ENCODE results near the gene PCBP1.

The PCBP1 gene

GRCh38 chr2:70061317-70061716, 26.0 kb upstream of the PCBP1 start:
- CTCF ChIA-PET = interaction anchor here (4.9 kb wide), 1 partner anchor 147 kb away, joined by 38 read pairs; the partner anchor contains the start of gene MXD1
- no peak overlapping the region for H3K4me3 ChIP-seq (ENCODE audit: control insufficient read depth in 1 of 7, extremely low read depth in 1 of 7, insufficient read depth in 4 of 7, low read depth in 2 of 7, low read length in 6 of 7)

GRCh38 chr2:70062270-70062669, 25.0 kb upstream of the PCBP1 start:
- H3K27me3 ChIP-seq (replicated peaks in 2 of 5; ENCODE audit: control insufficient read depth in 4 of 5, insufficient read depth in 5 of 5, low read length in 4 of 5) = no peaks in the 10 kb centered on the region
- no peak for DNase-seq
- ChIA-PET POLR2A (interaction anchor here (0.6 to 0.8 kb wide), 2 partner anchors 29 to 147 kb away, joined by 3 read pairs; partner anchors contain the start of gene MXD1), CTCF (interaction anchor here (0.6 to 4.9 kb wide), 10 partner anchors 8 to 475 kb away, joined by 3 to 38 read pairs (median 3); partner anchors contain the start of gene MXD1)
- H3K9me3 ChIP-seq (ENCODE audit: control extremely low read depth in 1 of 5, control insufficient read depth in 4 of 5, insufficient read depth in 2 of 5, low read depth in 1 of 5, low read length in 4 of 5) = no peaks in the 10 kb centered on the region
- WGBS (ENCODE audit: insufficient coverage) = no CpG with 5 or more reads among the region's 2 CpGs
- H3K4me3 ChIP-seq (ENCODE audit: control insufficient read depth in 1 of 7, extremely low read depth in 1 of 7, insufficient read depth in 4 of 7, low read depth in 2 of 7, low read length in 6 of 7) = no peak overlapping the region
- H3K27ac ChIP-seq (ENCODE audit: insufficient read depth in 1 of 2, low read depth in 1 of 2, low read length in 2 of 2, poor library complexity in 1 of 2, severe bottlenecking in 2 of 2) = no peak overlapping the region
- peaks cover 16 to 62% (median 27%) of the 10 kb centered on the region in 4 experiments for H3K36me3 ChIP-seq (ENCODE audit: control insufficient read depth in 4 of 4, insufficient read depth in 4 of 4, low read length in 3 of 4)
- H3K4me1 ChIP-seq (ENCODE audit: control extremely low read depth in 1 of 4, control insufficient read depth in 4 of 4, insufficient read depth in 4 of 4, low read length in 3 of 4) = no peaks in the 10 kb centered on the region

More at GRCh38 chr2:70061317-70061716, 26.0 kb upstream of the PCBP1 start:
- Histone ChIP-seq H3K9me3 (ENCODE audit: control extremely low read depth in 1 of 5, control insufficient read depth in 4 of 5, insufficient read depth in 2 of 5, low read depth in 1 of 5, low read length in 4 of 5) (no peaks in the 10 kb centered on the region), H3K27ac (ENCODE audit: insufficient read depth in 1 of 2, low read depth in 1 of 2, low read length in 2 of 2, poor library complexity in 1 of 2, severe bottlenecking in 2 of 2) (no peak overlapping the region), H3K27me3 (replicated peaks in 2 of 5; ENCODE audit: control insufficient read depth in 4 of 5, insufficient read depth in 5 of 5, low read length in 4 of 5) (no peaks in the 10 kb centered on the region), H3K4me1 (ENCODE audit: control extremely low read depth in 1 of 4, control insufficient read depth in 4 of 4, insufficient read depth in 4 of 4, low read length in 3 of 4) (no peaks in the 10 kb centered on the region), H3K36me3 (ENCODE audit: control insufficient read depth in 4 of 4, insufficient read depth in 4 of 4, low read length in 3 of 4) (peaks cover 14 to 56% (median 25%) of the 10 kb centered on the region in 4 experiments)
- 94% methylated on average over 2 of the region's 2 CpGs for WGBS (ENCODE audit: insufficient coverage)
- no peak for DNase-seq
- POLR2A ChIA-PET = no interaction called here

DNA sequence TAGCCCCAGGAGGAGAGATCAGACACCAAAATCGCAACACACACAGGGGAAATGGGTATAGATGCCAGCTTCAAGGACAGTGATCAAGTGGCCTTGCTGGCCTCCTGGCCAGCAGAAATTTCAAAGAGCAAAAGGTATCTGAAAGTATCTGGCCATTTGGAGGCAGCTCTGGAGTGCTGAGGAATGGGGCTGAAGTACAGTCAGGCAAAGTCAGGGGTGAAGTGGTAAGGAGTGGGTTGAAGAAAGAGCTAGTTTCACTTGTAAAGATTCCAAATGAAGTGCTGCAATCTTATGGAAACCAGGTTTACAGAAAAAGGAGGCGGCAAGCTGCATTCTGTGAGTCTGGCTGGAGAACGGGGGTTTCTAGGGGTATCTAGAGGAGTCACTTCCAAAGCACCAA, 19.2 kb upstream of the PCBP1 start:
- H3K27ac ChIP-seq (ENCODE audit: insufficient read depth in 1 of 2, low read depth in 1 of 2, low read length in 2 of 2, poor library complexity in 1 of 2, severe bottlenecking in 2 of 2) = peak overlapping the region in 1 of 2 experiments; percentile 29
- H3K27me3 ChIP-seq (replicated peaks in 2 of 5; ENCODE audit: control insufficient read depth in 4 of 5, insufficient read depth in 5 of 5, low read length in 4 of 5) = no peaks in the 10 kb centered on the region
- ChIA-PET POLR2A (no interaction called here), CTCF (interaction anchor here (0.6 to 10.4 kb wide), 4 partner anchors 10 to 155 kb away, joined by 3 to 96 read pairs (median 6); partner anchors contain the start of gene MXD1)
- H3K9me3 ChIP-seq (ENCODE audit: control extremely low read depth in 1 of 5, control insufficient read depth in 4 of 5, insufficient read depth in 2 of 5, low read depth in 1 of 5, low read length in 4 of 5) = no peaks in the 10 kb centered on the region
- H3K4me1 ChIP-seq (ENCODE audit: control extremely low read depth in 1 of 4, control insufficient read depth in 4 of 4, insufficient read depth in 4 of 4, low read length in 3 of 4) = peaks cover 4 to 19% (median 10%) of the 10 kb centered on the region in 4 experiments
- peaks cover 14 to 38% (median 20%) of the 10 kb centered on the region in 4 experiments for H3K36me3 ChIP-seq (ENCODE audit: control insufficient read depth in 4 of 4, insufficient read depth in 4 of 4, low read length in 3 of 4)
- WGBS (ENCODE audit: insufficient coverage) = 96% methylated on average over 3 of the region's 3 CpGs
- DNase-seq = no peak
- no peak overlapping the region for H3K4me3 ChIP-seq (ENCODE audit: control insufficient read depth in 1 of 7, extremely low read depth in 1 of 7, insufficient read depth in 4 of 7, low read depth in 2 of 7, low read length in 6 of 7)

GRCh38 chr2:70069049-70069448, 18.2 kb upstream of the PCBP1 start:
- POLR2A ChIA-PET = interaction anchor here (0.6 kb wide), 1 partner anchor 660 kb away, joined by 4 read pairs; no protein-coding TSS in a partner anchor
- peak overlapping the region in 1 of 2 experiments; percentile 30 for H3K27ac ChIP-seq (ENCODE audit: insufficient read depth in 1 of 2, low read depth in 1 of 2, low read length in 2 of 2, poor library complexity in 1 of 2, severe bottlenecking in 2 of 2)
- WGBS (ENCODE audit: insufficient coverage) = no CpG with 5 or more reads among the region's 3 CpGs

GRCh38 chr2:70070542-70071268, 16.6 kb upstream of the PCBP1 start:
- H3K9me3 ChIP-seq (ENCODE audit: control extremely low read depth in 1 of 5, control insufficient read depth in 4 of 5, insufficient read depth in 2 of 5, low read depth in 1 of 5, low read length in 4 of 5) = no peaks in the 10 kb centered on the region
- ChIA-PET CTCF (interaction anchor here (0.7 to 10.4 kb wide), 14 partner anchors 8 to 162 kb away, joined by 3 to 96 read pairs (median 4); partner anchors contain the start of gene MXD1), POLR2A (interaction anchor here (0.6 to 1.1 kb wide), 3 partner anchors 69 to 157 kb away, joined by 3 to 5 read pairs (median 3); partner anchors contain the start of gene MXD1)
- peaks cover 4 to 19% (median 10%) of the 10 kb centered on the region in 4 experiments for H3K4me1 ChIP-seq (ENCODE audit: control extremely low read depth in 1 of 4, control insufficient read depth in 4 of 4, insufficient read depth in 4 of 4, low read length in 3 of 4)
- H3K27ac ChIP-seq (ENCODE audit: insufficient read depth in 1 of 2, low read depth in 1 of 2, low read length in 2 of 2, poor library complexity in 1 of 2, severe bottlenecking in 2 of 2) = no peak overlapping the region
- 61% methylated on average over 7 of the region's 13 CpGs for WGBS (ENCODE audit: insufficient coverage)
- H3K36me3 ChIP-seq (ENCODE audit: control insufficient read depth in 4 of 4, insufficient read depth in 4 of 4, low read length in 3 of 4) = peaks cover 13 to 38% (median 20%) of the 10 kb centered on the region in 4 experiments
- DNase-seq = peak; percentile 88 to 92 (median 92)
- peak overlapping the region in 1 of 7 experiments; percentile 33 for H3K4me3 ChIP-seq (ENCODE audit: control insufficient read depth in 1 of 7, extremely low read depth in 1 of 7, insufficient read depth in 4 of 7, low read depth in 2 of 7, low read length in 6 of 7)
- H3K27me3 ChIP-seq (replicated peaks in 2 of 5; ENCODE audit: control insufficient read depth in 4 of 5, insufficient read depth in 5 of 5, low read length in 4 of 5) = no peaks in the 10 kb centered on the region

More at GRCh38 chr2:70069049-70069448, 18.2 kb upstream of the PCBP1 start:
- no peaks in the 10 kb centered on the region for H3K9me3 ChIP-seq (ENCODE audit: control extremely low read depth in 1 of 5, control insufficient read depth in 4 of 5, insufficient read depth in 2 of 5, low read depth in 1 of 5, low read length in 4 of 5)
- peaks cover 4 to 19% (median 10%) of the 10 kb centered on the region in 4 experiments for H3K4me1 ChIP-seq (ENCODE audit: control extremely low read depth in 1 of 4, control insufficient read depth in 4 of 4, insufficient read depth in 4 of 4, low read length in 3 of 4)
- DNase-seq = peak in 2 of 3 donors; percentile 46
- H3K36me3 ChIP-seq (ENCODE audit: control insufficient read depth in 4 of 4, insufficient read depth in 4 of 4, low read length in 3 of 4) = peaks cover 12 to 35% (median 19%) of the 10 kb centered on the region in 4 experiments
- H3K27me3 ChIP-seq (replicated peaks in 2 of 5; ENCODE audit: control insufficient read depth in 4 of 5, insufficient read depth in 5 of 5, low read length in 4 of 5) = no peaks in the 10 kb centered on the region
- no peak overlapping the region for H3K4me3 ChIP-seq (ENCODE audit: control insufficient read depth in 1 of 7, extremely low read depth in 1 of 7, insufficient read depth in 4 of 7, low read depth in 2 of 7, low read length in 6 of 7)
- CTCF ChIA-PET = interaction anchor here (0.6 to 10.4 kb wide), 11 partner anchors 9 to 156 kb away, joined by 3 to 96 read pairs (median 5); partner anchors contain the start of gene MXD1

GRCh38 chr2:70073493-70073892, 13.8 kb upstream of the PCBP1 start:
- H3K27me3 ChIP-seq (replicated peaks in 2 of 5; ENCODE audit: control insufficient read depth in 4 of 5, insufficient read depth in 5 of 5, low read length in 4 of 5) = no peaks in the 10 kb centered on the region
- ChIA-PET POLR2A (interaction anchor here (0.6 to 1.2 kb wide), 2 partner anchors 156 to 163 kb away, joined by 3 to 4 read pairs; no protein-coding TSS in a partner anchor), CTCF (interaction anchor here (0.6 to 10.4 kb wide), 7 partner anchors 8 to 164 kb away, joined by 3 to 96 read pairs (median 4); partner anchors contain the start of gene MXD1)
- WGBS (ENCODE audit: insufficient coverage) = 92% methylated on average over 2 of the region's 5 CpGs
- no peak for DNase-seq
- H3K9me3 ChIP-seq (ENCODE audit: control extremely low read depth in 1 of 5, control insufficient read depth in 4 of 5, insufficient read depth in 2 of 5, low read depth in 1 of 5, low read length in 4 of 5) = no peaks in the 10 kb centered on the region
- H3K4me1 ChIP-seq (ENCODE audit: control extremely low read depth in 1 of 4, control insufficient read depth in 4 of 4, insufficient read depth in 4 of 4, low read length in 3 of 4) = peaks cover 10 to 26% (median 14%) of the 10 kb centered on the region in 4 experiments
- peaks cover 19 to 32% (median 24%) of the 10 kb centered on the region in 4 experiments for H3K36me3 ChIP-seq (ENCODE audit: control insufficient read depth in 4 of 4, insufficient read depth in 4 of 4, low read length in 3 of 4)
- H3K27ac ChIP-seq (ENCODE audit: insufficient read depth in 1 of 2, low read depth in 1 of 2, low read length in 2 of 2, poor library complexity in 1 of 2, severe bottlenecking in 2 of 2) = no peak overlapping the region
- H3K4me3 ChIP-seq (ENCODE audit: control insufficient read depth in 1 of 7, extremely low read depth in 1 of 7, insufficient read depth in 4 of 7, low read depth in 2 of 7, low read length in 6 of 7) = no peak overlapping the region

Data from common myeloid progenitor, CD34-positive (primary cell).